Measurements from ENCODE around the gene RYK.

DNA sequence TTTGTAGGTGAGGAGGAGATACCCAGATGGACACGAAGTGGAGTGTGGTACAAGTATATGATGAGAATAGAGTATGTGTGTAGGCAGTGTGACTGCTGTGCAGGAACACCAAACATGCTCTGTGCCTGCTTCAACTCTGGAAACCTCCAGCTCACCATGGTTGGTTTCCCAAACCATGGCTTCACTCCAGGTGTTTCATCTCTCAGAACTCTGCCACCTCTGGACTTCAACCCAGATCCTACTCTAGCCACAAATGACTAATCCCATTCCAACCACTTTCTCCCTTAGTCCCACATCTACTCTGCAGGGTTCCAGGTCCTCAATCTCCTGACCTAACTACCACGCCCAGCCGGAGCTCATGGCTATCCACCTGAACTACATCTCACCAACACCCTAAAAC, 102.1 kb downstream of the RYK start:
- TF ChIP-seq EZH2 (IDR thresholded peaks at IDR 0.05; ENCODE audit: insufficient read depth, poor library complexity, severe bottlenecking) (no peak), EZH2phosphoT487 (IDR thresholded peaks at IDR 0.05; ENCODE audit: insufficient read depth, low read depth) (no peak)

All from GM23248 (cell line).